SK-N-SH treated with all-trans-retinoic acid at 6 μM for 48 hours (cell line): ENCODE data around the gene STX12.
A peak's percentile ranks its signal among the peaks of the same experiment; 100 is the strongest.
"Not testable (repeated sequence)": the region's sequence is repeated elsewhere in the genome, so short reads cannot be mapped to it uniquely, and the experiment has no call there.

Experiments
- ATAC-seq: fragments of 200-7000 bp; cut with Tn5 transposase; 3 replicates; pipeline ENCODE4 v1.9.1; 2020; ENCODE audit warnings: mild to moderate bottlenecking, moderate library complexity
- ARNTL ChIP-seq: fragments of 450-650 bp; formaldehyde crosslinking; IDR thresholded peaks from 2 replicates; pipeline ENCODE4 v1.5.0; 2020; ENCODE audit warnings: low read depth, mild to moderate bottlenecking, moderate library complexity, borderline replicate concordance
- BACH2 ChIP-seq: fragments of 250-450 bp; sonication (Bioruptor Pico); IDR thresholded peaks from 2 replicates; pipeline ENCODE4 v1.9.0; 2021; ENCODE audit warnings: mild to moderate bottlenecking, borderline replicate concordance
- CSDC2 ChIP-seq: fragments of 250-450 bp; sonication (Bioruptor Pico); IDR thresholded peaks from 2 replicates; pipeline ENCODE4 v1.5.0; 2020; ENCODE audit warnings: mild to moderate bottlenecking, moderate library complexity
- ESRRG ChIP-seq: fragments of 250-450 bp; sonication (Bioruptor Pico); IDR thresholded peaks from 2 replicates; pipeline ENCODE4 v1.6.1; 2021; ENCODE audit warnings: mild to moderate bottlenecking
- GLIS3 ChIP-seq: fragments of 250-450 bp; sonication (Bioruptor Pico); IDR thresholded peaks from 2 replicates; pipeline ENCODE4 v1.5.0; 2020; ENCODE audit warnings: mild to moderate bottlenecking, moderate library complexity
- PATZ1 ChIP-seq: fragments of 250-450 bp; sonication (Bioruptor Pico); IDR thresholded peaks from 2 replicates; pipeline ENCODE4 v1.8.0; 2020; ENCODE audit warnings: mild to moderate bottlenecking, moderate library complexity, borderline replicate concordance
- POU6F1 ChIP-seq: fragments of 250-450 bp; sonication (Bioruptor Pico); IDR thresholded peaks from 2 replicates; pipeline ENCODE4 v1.8.0; 2021; ENCODE audit warnings: low read depth, mild to moderate bottlenecking, moderate library complexity, borderline replicate concordance
- PPARA ChIP-seq: fragments of 250-450 bp; sonication (Bioruptor Pico); IDR thresholded peaks from 2 replicates; pipeline ENCODE4 v1.5.0; 2020; ENCODE audit warnings: mild to moderate bottlenecking, borderline replicate concordance
- RARB ChIP-seq: fragments of 250-450 bp; sonication (Bioruptor Pico); IDR thresholded peaks from 2 replicates; pipeline ENCODE4 v1.8.0; 2021; ENCODE audit warnings: mild to moderate bottlenecking, moderate library complexity
- SNAI2 ChIP-seq: fragments of 250-450 bp; sonication (Bioruptor Pico); IDR thresholded peaks from 2 replicates; pipeline ENCODE4 v1.5.0; 2020; ENCODE audit warnings: mild to moderate bottlenecking, moderate library complexity
- TCF4 ChIP-seq: fragments of 250-450 bp; sonication (Bioruptor Pico); IDR thresholded peaks from 2 replicates; pipeline ENCODE4 v1.8.0; 2021; ENCODE audit warnings: mild to moderate bottlenecking, moderate library complexity, borderline replicate concordance
- ZC3H10 ChIP-seq: fragments of 250-450 bp; sonication (Bioruptor Pico); IDR thresholded peaks from 2 replicates; pipeline ENCODE4 v1.5.1; 2021; ENCODE audit warnings: mild to moderate bottlenecking, moderate library complexity
- ZFP3 ChIP-seq: fragments of 250-450 bp; sonication (Bioruptor Pico); IDR thresholded peaks from 2 replicates; pipeline ENCODE4 v1.5.0; 2020; ENCODE audit warnings: mild to moderate bottlenecking, moderate library complexity
- ZFP30 ChIP-seq: fragments of 450-650 bp; formaldehyde crosslinking; IDR thresholded peaks from 2 replicates; pipeline ENCODE4 v1.5.0; 2022; ENCODE audit warnings: mild to moderate bottlenecking, moderate library complexity
- ZNF565 ChIP-seq: fragments of 450-650 bp; formaldehyde crosslinking; conservative IDR thresholded peaks from 2 replicates; pipeline ENCODE4 v1.5.0; 2020; ENCODE audit warnings: low read depth, mild to moderate bottlenecking, moderate library complexity
- ZNF70 ChIP-seq: fragments of 450-650 bp; formaldehyde crosslinking; IDR thresholded peaks from 2 replicates; pipeline ENCODE4 v1.5.0; 2020; ENCODE audit warnings: mild to moderate bottlenecking, moderate library complexity
- ZNF8 ChIP-seq: fragments of 450-650 bp; formaldehyde crosslinking; IDR thresholded peaks from 2 replicates; pipeline ENCODE4 v1.5.0; 2020; ENCODE audit warnings: mild to moderate bottlenecking, moderate library complexity
- TF ChIP-seq, protein P1 (sequence below): fragments of 250-450 bp; sonication (Bioruptor Pico); IDR thresholded peaks from 2 replicates; pipeline ENCODE4 v1.5.1; 2021; ENCODE audit warnings: mild to moderate bottlenecking, moderate library complexity
- TF ChIP-seq, protein P2 (sequence below): fragments of 250-450 bp; sonication (Bioruptor Pico); IDR thresholded peaks from 2 replicates; pipeline ENCODE4 v1.5.1; 2020; ENCODE audit warnings: low read depth, mild to moderate bottlenecking, moderate library complexity

STX12 gene

GRCh38 chr1:27787895-27788294, 14.9 kb downstream of the STX12 start:
- TF ChIP-seq ZC3H10 (CRISPR knock-in tag) = no peak
- TF ChIP-seq, protein P1, sequence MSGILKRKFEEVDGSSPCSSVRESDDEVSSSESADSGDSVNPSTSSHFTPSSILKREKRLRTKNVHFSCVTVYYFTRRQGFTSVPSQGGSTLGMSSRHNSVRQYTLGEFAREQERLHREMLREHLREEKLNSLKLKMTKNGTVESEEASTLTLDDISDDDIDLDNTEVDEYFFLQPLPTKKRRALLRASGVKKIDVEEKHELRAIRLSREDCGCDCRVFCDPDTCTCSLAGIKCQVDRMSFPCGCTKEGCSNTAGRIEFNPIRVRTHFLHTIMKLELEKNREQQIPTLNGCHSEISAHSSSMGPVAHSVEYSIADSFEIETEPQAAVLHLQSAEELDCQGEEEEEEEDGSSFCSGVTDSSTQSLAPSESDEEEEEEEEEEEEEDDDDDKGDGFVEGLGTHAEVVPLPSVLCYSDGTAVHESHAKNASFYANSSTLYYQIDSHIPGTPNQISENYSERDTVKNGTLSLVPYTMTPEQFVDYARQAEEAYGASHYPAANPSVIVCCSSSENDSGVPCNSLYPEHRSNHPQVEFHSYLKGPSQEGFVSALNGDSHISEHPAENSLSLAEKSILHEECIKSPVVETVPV (CRISPR knock-in tag) = no peak
- TF ChIP-seq ESRRG (CRISPR knock-in tag) = no peak
- TF ChIP-seq ZNF565 (CRISPR knock-in tag) = no peak
- no peak for TF ChIP-seq SNAI2 (CRISPR knock-in tag)
- TF ChIP-seq ZFP30 (CRISPR knock-in tag) = no peak
- TF ChIP-seq, protein P2, sequence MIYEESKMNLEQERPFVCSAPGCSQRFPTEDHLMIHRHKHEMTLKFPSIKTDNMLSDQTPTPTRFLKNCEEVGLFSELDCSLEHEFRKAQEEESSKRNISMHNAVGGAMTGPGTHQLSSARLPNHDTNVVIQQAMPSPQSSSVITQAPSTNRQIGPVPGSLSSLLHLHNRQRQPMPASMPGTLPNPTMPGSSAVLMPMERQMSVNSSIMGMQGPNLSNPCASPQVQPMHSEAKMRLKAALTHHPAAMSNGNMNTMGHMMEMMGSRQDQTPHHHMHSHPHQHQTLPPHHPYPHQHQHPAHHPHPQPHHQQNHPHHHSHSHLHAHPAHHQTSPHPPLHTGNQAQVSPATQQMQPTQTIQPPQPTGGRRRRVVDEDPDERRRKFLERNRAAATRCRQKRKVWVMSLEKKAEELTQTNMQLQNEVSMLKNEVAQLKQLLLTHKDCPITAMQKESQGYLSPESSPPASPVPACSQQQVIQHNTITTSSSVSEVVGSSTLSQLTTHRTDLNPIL (CRISPR knock-in tag) = no peak
- no peak for TF ChIP-seq GLIS3
- no peak for TF ChIP-seq ZFP3
- TF ChIP-seq ARNTL (CRISPR knock-in tag) = no peak
- TF ChIP-seq TCF4 = no peak
- no peak for TF ChIP-seq ZNF8 (CRISPR knock-in tag)
- ATAC-seq = no peak

DNA sequence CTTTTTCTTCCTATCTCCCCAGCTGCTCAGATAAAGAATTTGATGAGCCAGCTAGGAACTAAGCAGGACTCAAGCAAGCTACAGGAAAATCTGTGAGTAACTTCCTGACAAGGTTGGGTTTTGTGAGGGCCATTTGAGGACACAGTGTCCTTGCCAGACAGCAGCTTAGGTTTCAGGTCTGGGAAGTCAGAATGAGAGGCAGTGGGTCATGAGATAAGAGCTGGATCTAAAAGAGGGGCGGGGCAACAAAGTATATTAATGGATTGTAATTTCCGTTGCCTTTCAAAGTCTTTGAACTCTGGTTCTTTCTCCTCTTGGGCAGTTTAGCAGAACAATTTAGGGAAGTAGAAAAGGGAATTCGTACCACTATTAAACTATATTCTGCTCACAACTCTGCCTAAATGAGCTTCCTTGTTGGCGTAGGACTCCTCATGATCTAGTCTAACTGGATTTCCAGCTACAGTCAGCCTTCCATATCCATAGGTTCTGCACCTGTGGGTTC, 16.6 kb downstream of the STX12 start:
- peak; percentile 84 for ATAC-seq
- no peak for TF ChIP-seq ARNTL (CRISPR knock-in tag)
- no peak for TF ChIP-seq PPARA (CRISPR knock-in tag)
- no peak for TF ChIP-seq RARB (CRISPR knock-in tag)
- TF ChIP-seq POU6F1 = no peak
- no peak for TF ChIP-seq BACH2 (CRISPR knock-in tag)
- TF ChIP-seq GLIS3 = no peak
- TF ChIP-seq CSDC2 (CRISPR knock-in tag) = no peak
- no peak for TF ChIP-seq ZNF8 (CRISPR knock-in tag)
- TF ChIP-seq, protein P1 (CRISPR knock-in tag) = no peak
- TF ChIP-seq SNAI2 (CRISPR knock-in tag) = no peak
- no peak for TF ChIP-seq PATZ1 (CRISPR knock-in tag)
- TF ChIP-seq, protein P2 (CRISPR knock-in tag) = no peak
- TF ChIP-seq ZC3H10 (CRISPR knock-in tag) = no peak
- no peak for TF ChIP-seq ZNF70 (CRISPR knock-in tag)
- TF ChIP-seq ESRRG (CRISPR knock-in tag) = no peak
- no peak for TF ChIP-seq ZNF565 (CRISPR knock-in tag)
- no peak for TF ChIP-seq ZFP30 (CRISPR knock-in tag)

DNA sequence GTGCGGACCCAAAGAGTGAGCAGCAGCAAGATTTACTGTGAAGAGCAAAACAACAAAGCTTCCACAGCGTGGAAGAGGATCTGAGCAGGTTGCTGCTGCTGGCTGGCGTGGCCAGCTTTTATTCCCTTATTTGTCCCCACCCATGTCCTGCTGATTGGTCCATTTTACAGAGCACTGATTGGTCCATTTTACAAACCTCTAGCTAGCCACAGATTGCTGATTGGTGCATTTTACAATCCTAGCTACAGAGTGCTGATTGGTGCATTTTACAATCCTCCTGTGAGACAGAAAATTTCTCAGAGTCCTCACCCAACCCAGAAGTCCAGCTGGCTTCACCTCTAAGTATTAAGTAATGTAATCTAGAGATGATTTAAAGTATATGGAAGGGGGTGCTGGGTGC, 17.3 kb downstream of the STX12 start:
- not testable (repeated sequence) for ATAC-seq

DNA sequence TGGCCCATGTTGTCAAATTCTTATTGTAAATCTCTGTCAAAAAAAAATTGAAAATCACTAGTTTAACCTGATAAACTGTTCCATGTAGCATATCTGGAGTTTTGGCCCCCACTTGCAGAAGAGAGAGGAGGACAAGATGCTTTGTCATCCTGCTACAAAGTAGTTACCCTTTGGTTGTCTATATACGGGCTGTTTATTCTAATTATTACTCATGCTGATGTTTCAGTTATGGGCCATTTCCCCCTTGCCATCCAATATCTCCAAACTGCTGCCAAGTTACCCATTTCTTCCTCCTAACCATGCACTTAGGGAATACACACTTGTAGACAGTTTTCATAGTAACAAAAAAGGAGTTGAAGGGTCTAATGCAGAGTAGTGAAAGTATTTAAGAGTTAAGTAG, 22.6 kb downstream of the STX12 start:
- no peak for ATAC-seq
- TF ChIP-seq ZNF565 (CRISPR knock-in tag) (no peak), BACH2 (CRISPR knock-in tag) (no peak), GLIS3 (no peak), SNAI2 (CRISPR knock-in tag) (no peak), PPARA (CRISPR knock-in tag) (no peak), CSDC2 (CRISPR knock-in tag) (no peak), ZC3H10 (CRISPR knock-in tag) (no peak), ZFP30 (CRISPR knock-in tag) (no peak), RARB (CRISPR knock-in tag) (no peak)
